Ovary (tissue), 3 donors: ENCODE data around the gene ACTL6B.

Experiments
- EP300 ChIP-seq: sonication (generic); formaldehyde crosslinking; IDR thresholded peaks from one replicate; pipeline ENCODE4 v1.6.1; 2017; ENCODE audit warnings: antibody characterized with exemption
- POLR2A ChIP-seq: fragments of 450-650 bp; IDR thresholded peaks from one replicate; pipeline ENCODE4 v1.6.1; 2017; ENCODE audit warnings: antibody characterized with exemption, mild to moderate bottlenecking, moderate library complexity
- TF ChIP-seq, protein P1 (sequence below), 3 donors: fragments of 450-650 bp in 2 of 3; fragments of 200-600 bp in 1 of 3; IDR thresholded peaks; one replicate each; pipeline versions ENCODE4 v1.5.1 to v1.8.0; 2016 to 2022; ENCODE audit warnings: antibody characterized with exemption in 3 of 3, mild to moderate bottlenecking in 1 of 3
- donor health status: DM: no; HTN: no; CAD: no.

DNA sequence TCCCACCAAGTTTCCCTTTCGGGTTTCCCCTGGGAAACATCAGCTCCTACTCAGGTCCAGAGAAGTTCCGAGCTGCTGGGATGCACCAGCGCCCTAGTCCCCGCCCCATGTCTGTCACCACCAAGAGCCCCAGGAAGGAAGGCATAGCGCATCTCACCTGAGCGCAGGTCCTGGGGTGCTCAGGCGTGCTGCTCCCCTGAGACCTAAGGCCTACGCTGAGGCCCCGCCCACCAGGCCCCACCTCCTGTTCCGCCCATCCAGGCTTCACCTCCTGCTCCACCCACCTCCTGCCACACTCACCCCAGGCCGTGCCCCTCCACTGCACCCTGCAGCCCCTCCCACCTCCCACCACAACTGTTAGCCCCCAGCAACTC, 13.7 kb downstream of the ACTL6B start:
- TF ChIP-seq, protein P1, sequence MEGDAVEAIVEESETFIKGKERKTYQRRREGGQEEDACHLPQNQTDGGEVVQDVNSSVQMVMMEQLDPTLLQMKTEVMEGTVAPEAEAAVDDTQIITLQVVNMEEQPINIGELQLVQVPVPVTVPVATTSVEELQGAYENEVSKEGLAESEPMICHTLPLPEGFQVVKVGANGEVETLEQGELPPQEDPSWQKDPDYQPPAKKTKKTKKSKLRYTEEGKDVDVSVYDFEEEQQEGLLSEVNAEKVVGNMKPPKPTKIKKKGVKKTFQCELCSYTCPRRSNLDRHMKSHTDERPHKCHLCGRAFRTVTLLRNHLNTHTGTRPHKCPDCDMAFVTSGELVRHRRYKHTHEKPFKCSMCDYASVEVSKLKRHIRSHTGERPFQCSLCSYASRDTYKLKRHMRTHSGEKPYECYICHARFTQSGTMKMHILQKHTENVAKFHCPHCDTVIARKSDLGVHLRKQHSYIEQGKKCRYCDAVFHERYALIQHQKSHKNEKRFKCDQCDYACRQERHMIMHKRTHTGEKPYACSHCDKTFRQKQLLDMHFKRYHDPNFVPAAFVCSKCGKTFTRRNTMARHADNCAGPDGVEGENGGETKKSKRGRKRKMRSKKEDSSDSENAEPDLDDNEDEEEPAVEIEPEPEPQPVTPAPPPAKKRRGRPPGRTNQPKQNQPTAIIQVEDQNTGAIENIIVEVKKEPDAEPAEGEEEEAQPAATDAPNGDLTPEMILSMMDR (IDR thresholded peaks at IDR 0.05), result no peak
- no peak for TF ChIP-seq POLR2A
- no peak for TF ChIP-seq EP300
